ENCODE data around the gene IL21R.
"Not testable (repeated sequence)": the region's sequence is repeated elsewhere in the genome, so short reads cannot be mapped to it uniquely, and the experiment has no call there.

The IL21R gene

DNA sequence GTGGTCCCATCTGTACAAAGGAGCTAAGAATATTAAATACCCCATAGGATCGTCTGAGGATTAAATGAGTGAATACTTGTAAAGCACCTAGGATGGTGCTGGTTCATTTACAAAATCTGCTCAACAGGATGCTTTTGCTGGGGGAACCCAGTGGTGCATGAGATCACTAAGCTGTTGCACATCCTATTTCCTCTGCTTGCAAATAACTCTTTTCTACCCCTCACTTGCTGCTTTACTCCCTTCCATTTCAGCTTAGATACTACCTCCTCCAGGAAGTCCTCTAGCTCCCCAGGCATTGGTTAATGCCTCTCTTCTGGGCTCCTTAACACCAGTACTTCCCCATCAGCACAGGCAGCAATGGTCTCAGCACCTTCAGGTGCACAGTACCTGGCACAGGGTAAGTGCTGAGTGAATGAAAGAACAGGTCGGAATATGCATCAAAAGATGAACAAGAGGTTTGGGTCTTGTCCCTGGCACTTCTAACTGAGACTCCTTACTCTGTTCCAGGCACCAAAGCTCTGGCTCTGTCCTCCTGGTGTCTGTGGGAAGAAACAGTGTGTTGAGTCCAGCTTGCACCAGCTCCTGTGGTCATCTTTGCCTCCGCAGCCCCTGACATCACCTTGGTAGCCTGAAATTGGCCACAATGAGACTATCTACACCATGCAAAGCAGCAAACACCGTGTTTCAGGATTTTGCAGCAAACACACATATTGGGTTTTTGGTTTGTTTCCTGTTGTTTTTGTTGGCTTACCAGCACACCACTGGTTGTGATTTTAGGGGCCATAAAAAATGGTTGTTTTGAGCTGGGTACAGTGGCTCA lies 24.1 kb upstream of the IL21R start:
- DNase-seq = no peak

DNA sequence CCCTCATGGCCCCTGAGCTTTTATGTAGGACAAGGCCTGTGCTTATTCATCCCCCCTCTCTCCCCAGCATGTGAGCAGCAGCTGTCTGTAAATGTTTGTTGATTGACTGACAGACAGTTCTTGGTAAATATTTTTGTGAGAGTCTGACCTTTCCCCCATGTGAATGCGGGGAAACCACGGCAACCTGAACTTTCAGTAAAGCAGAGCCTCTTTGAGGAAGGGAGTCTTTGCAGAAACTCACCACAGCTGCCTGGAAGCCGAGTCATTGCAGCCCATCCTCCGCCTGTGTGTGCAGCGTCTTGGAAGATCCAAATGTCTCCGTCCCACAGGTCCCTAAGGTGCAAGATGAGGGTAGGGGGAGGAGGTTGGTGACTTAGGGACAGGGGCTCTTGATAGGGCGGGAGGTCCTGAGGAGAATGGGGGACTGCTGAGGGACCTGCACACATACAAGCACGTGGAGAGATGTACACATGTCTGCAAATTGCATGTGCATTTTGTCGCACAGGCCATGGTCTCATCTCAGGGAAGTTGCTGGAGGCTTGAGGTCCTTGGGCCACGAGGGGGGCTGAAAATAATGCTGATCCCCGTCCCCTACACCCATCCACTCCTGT lies 23.0 kb upstream of the IL21R start:
- DNase-seq = no peak

DNA sequence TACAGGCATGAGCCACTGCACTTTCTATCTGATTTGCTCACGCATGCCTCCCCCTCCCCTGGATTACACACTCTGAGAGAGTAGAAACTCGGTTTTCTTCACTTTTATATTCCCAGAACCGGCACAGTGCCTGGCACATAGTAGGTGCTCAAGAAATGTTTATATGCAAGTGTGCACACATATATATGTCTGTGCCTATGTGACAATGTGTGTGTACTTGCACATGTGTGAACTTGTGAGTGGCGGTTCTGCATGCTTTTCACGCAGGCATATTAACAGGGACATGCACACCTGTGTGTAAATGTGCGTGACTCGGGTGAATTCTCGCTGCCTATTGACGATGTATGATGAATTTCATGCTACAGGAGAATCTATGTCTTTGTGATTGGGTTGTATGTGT lies 22.1 kb upstream of the IL21R start:
- DNase-seq = no peak

DNA sequence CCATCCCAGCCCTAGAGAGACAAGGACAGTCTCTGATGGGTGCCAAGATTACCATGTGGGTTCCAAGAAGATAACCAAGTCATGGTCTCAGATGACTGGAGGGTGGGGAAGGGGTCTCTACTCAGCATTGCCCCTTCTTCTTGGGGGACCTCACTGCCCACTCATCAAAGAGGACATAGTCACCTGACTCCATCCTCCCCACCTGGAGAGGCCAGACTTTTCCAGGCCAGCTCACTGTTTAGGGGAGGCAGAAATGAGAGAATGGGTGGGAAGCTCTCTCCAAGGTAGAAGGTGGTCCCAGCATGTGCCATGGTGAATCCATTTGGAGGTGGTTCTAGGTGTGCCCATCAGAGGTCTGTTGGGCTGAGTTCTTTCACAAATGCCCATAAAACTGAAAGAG lies 20.7 kb upstream of the IL21R start:
- DNase-seq = no peak

DNA sequence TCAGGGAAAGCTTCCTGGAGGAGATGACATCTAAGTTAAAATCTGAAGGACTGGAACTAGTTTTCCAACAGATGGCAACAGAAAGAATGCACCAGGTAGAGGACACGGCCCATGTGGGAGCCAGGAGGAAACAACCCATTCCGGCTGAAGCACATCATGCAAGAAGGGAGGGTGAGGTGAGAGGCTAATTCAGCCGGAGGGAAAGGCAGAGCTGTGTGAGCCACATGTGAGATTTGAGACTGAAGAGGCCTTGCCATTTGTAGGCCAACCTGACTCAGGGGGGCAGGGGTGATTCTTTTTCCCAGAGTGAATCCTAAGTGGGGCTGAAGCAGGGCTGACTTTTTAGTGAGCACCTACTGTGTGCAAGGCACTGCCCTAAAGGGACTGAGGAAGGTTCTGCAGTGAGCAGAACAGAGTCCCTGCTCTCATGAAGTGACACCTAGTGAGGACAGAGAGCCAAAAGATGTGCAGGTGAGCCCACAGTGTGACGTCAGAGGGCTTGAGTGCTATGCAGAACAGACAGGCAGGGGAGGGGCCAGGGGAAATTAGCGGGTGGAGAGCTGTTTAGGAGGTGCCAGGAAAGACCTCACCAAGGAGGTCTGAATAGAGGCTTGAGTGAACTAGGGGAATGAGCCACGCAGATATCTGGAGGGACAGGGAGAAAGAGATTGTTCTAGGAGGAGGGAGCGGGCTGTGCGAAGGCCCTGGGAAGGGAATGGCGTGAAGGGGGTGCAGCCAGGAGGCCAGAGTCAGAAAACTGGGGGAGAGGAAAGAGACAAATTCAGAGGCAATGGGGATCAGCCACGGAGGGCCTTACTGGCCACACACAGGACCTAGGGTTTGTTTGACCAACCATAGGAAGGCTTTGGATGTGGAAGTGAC lies 19.8 kb upstream of the IL21R start:
- no peak for DNase-seq

DNA sequence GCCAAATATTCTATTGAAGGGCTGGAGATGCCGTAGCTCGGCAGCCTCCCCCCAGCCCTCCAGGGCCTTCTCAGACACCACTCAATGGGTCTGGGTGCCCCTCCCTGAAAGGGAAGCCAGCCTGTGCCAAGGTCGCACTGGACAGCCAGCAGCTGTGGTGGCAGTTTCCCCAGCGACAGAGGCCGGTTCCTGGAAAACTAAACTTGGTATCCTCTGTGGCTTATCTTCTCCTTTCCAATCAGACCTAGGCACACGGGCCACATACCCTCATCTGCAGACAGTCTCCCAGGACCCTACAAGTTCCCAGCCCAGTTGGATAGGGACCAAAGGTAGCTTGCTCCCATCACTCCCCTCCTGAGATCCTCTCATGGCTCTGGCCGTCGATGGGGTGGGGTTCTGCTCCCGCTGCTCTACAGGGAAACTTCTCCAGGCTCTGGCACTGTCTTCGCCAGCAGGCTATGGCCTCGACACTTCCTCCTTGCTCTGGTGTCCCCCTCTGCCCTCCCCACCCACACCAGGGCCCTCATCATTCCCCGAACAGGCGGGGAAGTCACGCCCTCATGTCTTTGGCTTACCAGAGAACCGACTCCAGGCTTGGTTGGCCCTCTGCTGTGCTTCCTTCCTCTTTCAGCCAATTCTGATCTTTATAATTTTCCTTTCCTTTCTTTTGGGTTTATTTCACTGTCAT lies 18.3 kb upstream of the IL21R start:
- no peak for DNase-seq

DNA sequence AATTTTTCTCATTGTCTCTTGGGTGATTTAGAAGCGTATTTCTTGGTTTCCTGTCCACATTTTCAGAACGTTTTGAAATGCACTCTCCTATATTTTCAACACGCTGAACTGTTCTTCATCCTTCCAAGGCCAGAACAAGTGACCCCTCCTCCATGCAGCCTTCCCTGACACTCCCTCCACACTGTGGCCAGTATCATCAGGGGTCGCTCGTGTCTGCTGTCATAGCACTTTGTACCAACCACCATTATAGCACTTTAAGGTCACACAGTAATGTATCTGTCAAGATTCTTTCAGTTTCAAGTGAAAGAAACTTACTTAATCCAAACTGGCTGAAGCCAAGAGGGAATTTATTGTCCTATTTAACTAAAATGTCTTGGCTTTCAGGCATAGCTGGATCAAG lies 17.5 kb upstream of the IL21R start:
- DNase-seq = no peak

DNA sequence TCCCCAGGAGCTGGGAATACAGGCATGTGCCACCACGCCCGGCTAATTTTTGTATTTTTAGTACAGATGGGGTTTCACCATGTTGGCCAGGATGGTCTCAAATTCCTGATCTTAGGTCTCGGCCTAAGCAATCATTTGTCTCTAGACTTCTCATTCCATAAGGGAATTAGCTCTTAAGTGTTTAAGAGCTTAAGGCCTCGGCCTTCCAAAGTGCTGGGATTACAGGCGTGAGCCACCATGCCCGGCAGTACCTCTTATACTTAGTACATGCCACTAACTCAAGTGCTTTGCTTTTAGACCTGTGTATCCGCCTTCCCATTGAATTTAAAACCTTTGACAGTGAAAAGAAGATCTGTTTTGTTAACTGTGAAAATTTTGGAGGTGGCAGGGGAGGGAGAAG lies 16.6 kb upstream of the IL21R start:
- DNase-seq = no peak

DNA sequence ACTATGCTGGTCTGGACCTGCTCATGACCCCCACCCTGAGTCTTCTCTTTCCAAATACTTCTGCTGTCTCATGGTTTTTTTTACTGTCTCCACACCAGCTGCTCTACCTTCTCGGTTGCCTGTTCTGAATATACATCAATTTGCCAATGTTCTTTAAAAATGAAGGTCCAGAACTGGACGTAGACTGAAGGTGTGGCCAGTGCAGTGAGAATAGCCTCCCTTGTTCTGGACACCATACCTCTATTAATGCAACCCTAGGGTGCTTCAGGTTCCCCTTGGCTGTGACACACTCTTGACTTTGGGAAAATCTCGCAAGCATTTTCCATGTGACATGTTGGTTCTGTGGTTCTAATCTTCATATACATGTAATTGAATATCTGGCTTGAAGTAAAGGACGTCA lies 15.3 kb upstream of the IL21R start:
- DNase-seq = no peak

DNA sequence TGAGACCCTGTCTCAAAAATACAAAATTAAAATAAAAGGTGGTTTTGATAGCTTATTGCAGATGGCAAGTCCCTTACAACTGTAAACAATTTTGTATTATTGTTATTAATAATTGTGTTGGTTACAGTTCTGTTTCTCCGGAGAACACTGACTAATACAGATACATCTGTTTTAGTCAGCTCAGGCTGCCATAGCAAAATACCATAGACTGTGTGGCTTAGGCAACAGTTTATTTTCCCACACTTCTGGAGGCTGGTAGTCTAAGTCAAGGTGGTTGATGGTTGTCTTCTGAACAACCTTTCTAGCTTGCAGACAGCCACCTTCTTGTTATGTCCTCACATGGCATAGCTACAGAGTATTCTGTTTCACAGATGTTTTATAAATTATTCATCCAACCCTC lies 14.2 kb upstream of the IL21R start:
- no peak for DNase-seq

DNA sequence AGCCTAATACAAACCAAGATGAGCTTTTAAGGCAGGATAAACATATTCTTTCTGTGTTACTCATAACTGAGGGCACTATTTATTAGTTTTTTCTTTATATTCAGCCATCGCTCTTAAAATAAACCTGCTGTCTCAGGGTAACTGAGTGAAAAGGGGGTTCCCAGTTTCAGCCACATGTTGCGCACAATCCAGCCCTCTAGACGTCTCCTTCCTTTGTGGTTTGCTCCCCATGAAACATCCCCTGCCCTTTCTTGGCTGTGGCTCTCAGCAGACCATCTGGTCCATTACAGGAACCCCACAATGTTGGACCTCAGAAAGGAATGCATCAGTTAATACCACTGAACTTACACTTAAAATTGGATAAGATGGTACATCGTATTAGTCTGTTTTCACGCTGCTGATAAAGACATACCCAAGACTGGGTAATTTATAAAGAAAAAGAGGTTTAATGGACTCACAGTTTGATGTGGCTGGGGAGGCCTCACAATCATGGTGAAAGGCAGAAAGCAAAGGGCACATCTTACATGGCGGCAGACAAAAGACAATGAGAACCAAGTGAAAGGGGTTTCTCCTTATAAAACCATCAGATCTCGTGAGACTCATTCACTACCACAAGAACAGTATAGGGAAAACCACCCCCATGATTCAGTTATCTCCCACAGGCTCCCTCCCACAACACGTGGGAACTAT lies 12.6 kb upstream of the IL21R start:
- no peak for DNase-seq

DNA sequence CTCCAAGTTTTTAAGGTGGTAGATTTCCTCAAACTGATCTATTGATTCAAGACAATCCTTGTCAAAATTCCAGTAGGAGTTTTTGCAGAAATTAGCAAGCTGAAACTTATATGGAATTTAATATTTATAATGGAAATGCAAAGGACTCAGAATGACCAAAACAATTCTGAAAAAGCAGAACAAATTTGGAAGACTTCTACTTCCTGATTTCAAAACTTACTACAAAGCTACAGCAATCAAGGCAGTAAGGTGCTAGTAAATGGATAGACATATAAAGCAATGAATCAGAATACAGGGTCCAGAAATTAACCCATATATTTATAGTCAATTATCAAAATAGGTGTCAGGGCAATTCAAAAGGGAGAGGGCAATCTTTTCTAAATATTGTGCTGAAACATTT lies 11.8 kb upstream of the IL21R start:
- no peak for DNase-seq

DNA sequence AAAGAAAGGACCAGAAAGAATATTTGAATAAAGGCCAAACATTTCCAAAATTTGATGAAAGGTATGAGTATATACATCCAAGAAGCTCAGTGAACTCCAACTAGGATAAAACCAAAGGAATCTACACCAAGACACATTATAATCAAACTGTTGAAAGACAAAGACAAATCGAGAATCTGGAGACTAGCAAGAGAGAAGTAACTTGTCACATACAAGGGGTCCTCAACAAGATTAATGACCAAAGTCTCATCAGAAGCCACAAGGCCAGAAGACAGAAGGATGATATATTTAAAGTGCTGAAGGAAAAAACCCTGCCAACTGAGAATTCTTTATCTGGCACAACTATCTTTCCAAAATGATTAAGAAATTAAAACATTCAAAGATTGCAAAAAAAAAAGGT lies 9.3 kb upstream of the IL21R start:
- DNase-seq = no peak

DNA sequence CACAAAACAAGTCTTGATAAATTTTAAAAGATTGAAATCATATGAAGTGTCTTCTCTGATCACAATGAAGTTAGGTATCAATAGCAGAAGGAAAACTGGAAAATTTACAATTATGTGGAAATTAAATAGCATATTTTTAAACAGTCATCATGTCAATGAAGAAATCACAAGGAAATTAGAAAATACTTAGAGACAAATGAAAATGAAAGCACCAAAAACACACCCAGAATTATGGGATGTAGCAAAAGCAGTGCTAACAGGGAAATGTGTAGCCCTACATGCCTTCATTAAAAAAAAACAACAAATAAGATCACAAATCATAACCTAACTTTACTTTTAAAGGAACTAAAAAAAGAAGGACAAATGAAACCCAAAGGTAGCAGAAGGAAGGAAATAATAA lies 7.5 kb upstream of the IL21R start:
- no peak for DNase-seq

DNA sequence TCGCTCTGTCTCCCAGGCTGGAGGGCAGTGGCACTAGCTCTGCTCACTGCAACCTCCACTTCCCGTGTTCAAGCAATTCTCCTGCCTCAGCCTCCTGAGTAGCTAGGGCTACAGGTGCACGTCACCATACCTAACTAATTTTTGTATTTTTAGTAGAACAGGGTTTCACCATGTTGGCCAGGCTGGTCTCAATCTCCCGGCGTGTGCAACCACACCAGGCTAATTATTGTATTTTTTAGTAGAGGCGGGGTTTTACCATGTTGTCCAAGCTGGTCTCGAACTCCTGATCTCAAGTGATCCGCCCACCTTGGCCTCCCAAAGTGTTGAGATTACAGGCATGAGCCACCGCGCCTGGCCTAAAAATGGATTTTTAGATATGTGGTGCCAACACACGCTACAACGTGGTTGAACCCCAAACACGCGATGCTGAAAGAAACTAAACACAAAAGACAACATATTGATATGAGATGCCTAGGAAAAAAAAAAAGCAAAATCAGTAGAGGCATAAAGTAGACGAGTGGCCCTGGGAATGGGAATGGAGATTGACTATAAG lies 3.6 kb upstream of the IL21R start:
- DNase-seq = not testable (repeated sequence)

DNA sequence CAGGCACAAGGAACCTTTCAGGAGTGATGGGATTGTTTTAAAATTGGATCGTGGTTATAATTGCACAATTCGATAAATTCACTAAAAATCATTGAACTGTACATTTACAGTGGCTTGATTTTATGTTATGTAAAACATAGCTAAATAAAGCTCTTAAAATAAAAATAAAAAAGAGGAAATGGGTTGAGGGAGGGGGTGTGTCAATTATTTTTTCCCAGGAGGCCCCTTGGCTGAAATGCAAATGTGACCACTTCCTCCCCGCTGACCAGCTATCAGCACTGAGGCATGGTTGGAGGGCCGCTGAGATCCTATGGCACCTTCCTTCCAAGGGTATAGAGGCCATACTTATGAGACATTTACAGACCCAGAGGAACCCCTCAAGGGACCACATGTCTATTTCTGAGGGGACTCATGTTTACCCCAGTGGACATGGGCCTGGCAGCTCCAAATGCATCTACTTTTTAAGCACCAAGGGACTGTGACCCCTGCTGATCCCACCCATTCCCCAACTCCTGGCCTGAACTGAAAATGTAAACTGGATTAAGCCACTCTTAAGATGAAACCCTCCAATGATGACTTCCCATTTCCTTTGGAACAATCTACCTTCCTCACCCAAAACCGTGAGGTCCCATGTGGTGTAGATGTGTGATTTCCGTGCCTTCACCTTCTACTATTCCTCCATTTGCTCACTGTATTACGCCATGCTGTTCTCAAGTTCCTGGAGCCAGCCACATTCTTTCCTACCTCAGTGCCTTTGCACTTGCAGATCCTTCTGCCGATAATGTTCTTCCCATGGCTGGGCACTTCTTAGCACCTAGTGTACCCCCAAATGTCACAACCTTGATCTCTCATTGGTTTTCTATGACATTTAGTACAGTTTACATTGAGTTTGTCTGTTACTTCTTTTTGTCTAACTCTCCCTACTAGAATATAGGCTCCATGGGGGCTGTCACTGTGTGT lies 2.8 kb upstream of the IL21R start:
- no peak for DNase-seq

DNA sequence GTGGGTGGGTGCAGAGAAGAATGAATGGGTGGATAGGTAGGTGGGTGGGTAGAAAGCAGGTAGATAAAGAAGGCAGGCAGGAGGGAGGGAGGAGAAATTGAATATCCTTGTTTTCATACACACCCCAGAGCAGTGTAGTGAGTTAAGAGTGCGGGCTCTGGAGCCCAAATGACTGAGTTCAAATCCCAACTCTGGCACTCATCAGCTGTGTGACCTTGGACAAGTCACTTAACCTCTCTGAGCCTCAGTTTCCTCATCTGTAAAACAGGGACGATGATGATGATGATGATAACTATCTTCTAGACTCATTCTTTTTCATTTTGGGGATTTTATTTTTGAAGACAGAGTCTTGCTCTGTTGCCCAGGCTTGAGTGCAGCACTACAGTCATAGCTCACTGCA lies 2.0 kb upstream of the IL21R start:
- DNase-seq = no peak

DNA sequence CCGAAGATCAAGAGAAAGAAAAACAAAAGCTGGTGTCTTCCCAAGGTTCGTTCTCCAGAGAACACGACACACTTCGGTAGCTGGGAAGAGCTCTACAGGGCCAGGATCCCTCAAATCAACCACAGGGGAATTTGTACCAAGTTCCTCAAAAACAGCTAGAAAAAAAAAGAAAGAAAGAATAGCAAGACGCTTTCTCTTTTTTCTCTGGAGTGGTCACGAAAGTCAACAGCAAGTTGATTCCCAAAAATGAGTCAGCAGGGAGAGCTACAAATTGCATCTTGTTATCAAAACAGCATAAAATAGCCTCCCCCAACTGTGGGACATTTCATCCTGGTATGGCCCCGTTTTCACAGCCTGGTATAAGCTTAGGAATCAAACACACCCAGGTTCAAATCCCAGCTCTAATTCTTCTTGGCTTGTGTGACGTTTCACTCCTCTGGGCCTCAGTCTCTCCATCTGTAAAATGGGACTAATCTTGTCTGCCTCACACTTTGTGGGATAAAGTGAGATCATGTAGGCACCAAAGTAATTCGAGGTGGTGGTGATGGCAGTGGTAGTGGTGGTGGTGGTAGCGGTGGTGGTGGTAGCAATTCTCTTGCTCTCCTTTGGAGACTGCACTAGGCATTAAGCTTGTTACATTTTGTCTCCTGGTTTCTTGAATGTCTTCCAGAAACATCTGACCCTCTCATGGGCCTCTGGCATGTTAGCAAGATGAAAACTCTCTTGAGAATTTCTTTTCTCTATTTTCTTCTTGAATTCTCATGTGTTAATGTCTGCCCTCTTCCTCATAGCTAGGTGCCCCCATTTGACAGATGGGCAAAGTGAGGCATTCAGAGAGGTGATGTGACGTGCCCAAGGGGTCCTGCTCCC lies 988 bp upstream of the IL21R start:
- DNase-seq = no peak

DNA sequence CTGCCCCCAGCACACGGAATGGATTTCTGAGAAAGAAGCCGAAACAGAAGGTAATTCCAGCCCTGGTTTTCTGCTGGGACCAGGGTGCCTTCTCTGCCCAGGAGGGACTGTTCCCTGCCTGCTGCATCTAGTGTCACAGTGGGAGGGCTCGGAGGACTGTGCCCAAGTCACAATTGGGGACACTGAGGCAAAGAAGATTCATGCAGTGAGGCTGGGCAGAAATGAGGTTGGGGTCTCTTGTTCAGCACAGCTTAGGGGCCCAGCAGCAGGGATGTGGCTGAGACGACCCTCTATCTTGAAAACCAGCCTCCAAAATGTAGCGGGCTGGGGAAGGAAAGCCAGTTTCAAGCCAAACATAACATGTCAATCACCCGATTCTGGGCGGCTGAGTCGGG lies 592 bp downstream of the IL21R start:
- no peak for DNase-seq

DNA sequence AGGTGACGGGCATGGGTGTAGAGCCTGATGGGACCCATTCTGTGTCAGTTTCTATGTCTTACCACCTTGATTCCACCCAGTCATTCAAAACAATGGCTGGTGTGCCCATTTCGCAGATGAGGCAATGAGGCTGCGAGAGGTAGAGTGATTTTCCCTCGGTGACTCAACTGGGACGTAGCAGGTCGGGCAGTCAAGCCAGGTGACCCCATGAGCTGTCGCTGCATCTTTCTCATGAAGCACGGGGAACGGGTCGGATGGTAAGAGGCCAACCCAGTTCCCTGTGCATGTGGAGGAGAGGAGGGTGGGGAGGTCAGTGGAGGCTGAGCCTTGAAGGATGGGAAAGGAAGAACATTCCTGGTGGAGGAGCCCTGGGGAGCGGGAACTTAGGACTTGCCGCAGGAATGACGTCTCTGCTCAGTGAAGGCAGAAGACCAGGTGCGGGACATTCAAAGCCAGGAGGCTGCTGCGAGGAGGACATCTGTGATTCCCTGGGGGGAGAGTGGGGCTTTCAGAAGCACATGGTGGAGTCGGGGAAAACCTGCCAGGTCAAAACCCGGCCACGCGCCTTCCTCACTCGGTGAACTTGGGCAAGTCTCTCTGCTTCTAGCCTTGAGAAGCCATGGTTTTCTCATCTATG lies 1.1 kb downstream of the IL21R start:
- no peak for DNase-seq

Measured in NCI-H748 treated with DMSO at 0.1 percent for 48 hours (cell line).